GM21381 (cell line): ENCODE data around the gene TMCC1.
"Not testable (repeated sequence)": the region's sequence is repeated elsewhere in the genome, so short reads cannot be mapped to it uniquely, and the experiment has no call there.

Source experiments
- ATAC-seq: cut with Tn5 transposase; IDR thresholded peaks from one replicate; pipeline ENCODE4 v1.9.1; 2021; ENCODE audit warnings: mild to moderate bottlenecking, moderate library complexity; ENCODE audit not compliant: unreplicated experiment

The TMCC1 gene

GRCh38 chr3:129734449-129734848 is 159.1 kb downstream of the TMCC1 start:
- ATAC-seq: no peak

GRCh38 chr3:129732200-129732876 is 161.2 kb downstream of the TMCC1 start:
- ATAC-seq: no peak

GRCh38 chr3:129727707-129728106 is 165.8 kb downstream of the TMCC1 start:
- no peak for ATAC-seq

GRCh38 chr3:129723558-129724324 is 169.8 kb downstream of the TMCC1 start:
- no peak for ATAC-seq

DNA sequence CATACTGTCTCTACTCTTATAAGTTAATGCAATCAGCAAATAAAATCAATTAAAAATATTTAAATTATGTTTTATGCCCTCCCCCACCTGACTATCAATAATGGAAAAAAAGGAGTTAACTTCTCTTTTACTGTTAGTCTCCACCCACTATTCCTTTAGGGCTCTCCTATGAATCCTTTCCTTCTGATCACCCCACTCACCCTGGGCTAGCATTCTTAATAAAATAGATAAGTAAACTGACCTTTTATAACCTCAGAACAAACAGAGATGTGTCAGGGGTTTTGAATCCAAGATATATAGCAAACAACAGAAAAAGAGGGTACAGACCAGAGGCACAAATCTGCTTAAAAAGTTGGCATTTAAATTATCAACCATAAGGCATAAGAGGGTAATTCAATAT is 171.0 kb downstream of the TMCC1 start:
- ATAC-seq: no peak

- ATAC-seq: no peak
These were observed 175.3 kb downstream of the TMCC1 start for GRCh38 chr3:129718201-129718600.

DNA sequence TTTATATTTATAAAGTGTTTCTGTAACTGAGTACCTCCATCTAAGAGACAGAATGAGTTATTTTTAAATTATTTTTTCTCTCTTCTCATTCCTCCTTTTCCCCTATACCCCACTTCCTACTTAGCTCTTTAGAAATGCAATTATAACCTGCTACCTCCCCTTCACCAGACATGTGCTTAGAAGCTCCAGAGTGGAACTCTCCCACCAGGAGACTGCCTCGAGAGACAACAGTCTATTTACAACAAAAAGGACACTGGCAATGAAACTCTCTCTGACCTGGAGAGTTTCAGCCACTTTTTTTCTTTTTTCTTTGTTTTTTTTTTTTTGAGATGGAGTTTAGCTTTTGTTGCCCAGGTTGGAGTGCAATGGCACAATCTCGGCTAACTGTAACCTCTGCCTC is 177.7 kb downstream of the TMCC1 start:
- no peak for ATAC-seq

GRCh38 chr3:129708328-129708861 is 185.1 kb downstream of the TMCC1 start:
- ATAC-seq: no peak

- no peak for ATAC-seq
These were observed 188.2 kb downstream of the TMCC1 start for GRCh38 chr3:129705274-129705673.

- no peak for ATAC-seq
These were observed 189.6 kb downstream of the TMCC1 start for GRCh38 chr3:129703913-129704312.

GRCh38 chr3:129702934-129703712 is 190.4 kb downstream of the TMCC1 start:
- no peak for ATAC-seq

DNA sequence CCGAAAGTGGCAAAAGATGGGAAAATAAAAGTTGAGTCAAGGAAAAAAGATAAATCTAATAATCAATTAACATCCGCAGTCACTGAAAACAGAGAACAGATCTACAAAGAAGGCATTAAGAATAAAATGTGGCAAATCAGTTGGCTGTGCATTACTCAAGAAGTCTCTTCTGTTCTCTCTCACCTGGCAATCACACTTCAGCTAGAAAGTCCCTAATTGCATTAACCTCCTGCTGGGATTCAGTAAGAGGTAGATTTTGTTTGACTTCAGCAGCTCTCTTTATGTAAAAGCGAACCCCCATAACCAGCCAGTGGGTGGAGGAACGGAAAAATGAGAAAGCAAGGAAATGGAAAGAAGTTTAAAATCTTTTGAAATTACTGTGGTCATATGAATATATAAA is 192.3 kb downstream of the TMCC1 start:
- no peak for ATAC-seq

- no peak for ATAC-seq
These were observed 193.9 kb downstream of the TMCC1 start for GRCh38 chr3:129699612-129700011.

GRCh38 chr3:129699199-129699598 is 194.3 kb downstream of the TMCC1 start:
- no peak for ATAC-seq

DNA sequence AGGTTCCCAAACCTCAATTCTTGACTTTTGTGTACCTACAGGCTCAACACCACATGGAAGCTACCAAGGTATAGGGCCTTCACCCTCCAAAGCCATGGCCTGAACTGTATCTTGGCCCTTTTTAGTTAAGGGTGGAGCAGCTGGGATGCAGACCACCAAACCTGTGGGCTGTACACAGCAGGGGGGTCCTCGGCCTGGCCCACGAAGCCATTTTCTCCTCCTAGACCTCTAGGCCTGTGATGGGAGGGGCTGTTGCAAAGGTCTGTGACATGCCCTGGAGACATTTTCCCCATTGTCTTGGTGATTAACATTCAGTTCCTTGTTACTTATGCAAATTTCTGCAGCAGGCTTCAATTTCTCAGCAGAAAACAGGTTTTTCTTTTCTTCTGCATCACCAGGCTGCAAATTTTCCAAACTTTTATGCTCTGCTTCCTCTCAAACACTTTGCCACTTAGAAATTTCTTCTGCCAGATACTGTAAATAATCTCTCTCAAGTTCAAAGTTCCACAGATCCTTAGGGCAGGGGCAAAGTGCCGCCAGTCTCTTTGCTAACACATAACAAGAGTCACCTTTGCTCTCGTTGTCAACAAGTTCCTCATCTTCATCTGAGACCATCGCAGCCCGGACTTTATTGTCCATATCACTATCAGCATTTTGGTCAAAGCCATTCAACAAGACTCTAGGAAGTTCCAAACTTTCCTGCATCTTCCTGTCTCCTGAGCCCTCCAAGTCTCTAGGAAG is 196.1 kb downstream of the TMCC1 start:
- no peak for ATAC-seq

DNA sequence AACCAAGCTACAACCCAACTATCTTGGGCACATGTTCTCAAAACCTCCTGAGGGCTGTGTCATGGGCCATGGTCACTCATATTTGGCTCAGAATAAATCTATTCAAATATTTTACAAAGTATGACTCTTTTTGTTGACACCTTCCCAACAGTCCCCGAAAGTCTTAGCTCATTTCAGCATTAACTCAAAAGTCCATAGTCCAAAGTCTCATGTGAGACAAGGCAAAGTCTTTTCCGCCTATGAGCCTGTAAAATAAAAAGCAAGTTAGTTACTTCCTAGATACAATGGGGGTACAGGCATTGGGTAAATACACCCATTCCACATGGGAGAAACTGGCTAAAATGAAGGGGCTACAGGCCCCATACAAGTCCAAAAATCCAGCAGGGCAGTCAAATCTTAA is 197.1 kb downstream of the TMCC1 start:
- not testable (repeated sequence) for ATAC-seq

- no peak for ATAC-seq
These were observed 198.3 kb downstream of the TMCC1 start for GRCh38 chr3:129695230-129695629.

- no peak for ATAC-seq
These were observed 199.3 kb downstream of the TMCC1 start for GRCh38 chr3:129694228-129694627.

DNA sequence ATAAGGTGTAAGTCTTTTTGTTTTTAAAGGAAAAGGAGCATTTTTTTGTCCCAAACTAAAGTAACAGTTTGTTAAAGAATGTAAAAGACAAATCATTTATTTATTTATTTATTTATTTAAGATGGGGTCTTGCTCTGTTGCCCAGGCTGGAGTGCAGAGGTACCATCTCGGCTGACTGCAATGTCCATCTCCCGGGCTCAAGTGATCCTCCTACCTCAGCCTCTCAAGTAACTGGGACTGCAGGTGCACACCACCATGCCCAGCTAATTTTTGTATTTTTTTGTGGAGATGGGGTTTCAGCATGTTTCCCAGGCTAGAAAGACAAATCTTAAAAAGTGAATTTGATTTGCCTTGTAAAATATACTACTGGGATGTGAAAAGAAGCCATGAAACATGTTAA is 200.8 kb downstream of the TMCC1 start:
- no peak for ATAC-seq

DNA sequence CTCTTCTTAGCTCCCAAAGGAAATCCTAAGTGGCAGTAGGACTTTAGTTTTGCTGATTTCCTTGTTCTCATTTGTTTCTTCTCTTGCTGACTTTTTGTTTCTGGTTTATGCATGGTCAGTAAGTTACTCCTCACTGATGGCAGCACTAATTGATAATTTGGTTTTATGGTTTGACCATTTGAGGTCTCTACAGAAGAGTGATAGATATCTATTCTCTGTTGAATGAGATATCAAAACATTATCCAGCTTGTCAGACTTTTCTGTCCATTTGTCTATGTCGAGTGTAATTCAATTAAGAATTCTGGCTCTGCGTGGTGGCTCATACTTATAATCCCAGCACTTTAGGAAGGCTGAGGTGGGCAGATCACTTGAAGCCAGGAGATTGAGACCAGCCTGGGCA is 202.5 kb downstream of the TMCC1 start:
- ATAC-seq: no peak

DNA sequence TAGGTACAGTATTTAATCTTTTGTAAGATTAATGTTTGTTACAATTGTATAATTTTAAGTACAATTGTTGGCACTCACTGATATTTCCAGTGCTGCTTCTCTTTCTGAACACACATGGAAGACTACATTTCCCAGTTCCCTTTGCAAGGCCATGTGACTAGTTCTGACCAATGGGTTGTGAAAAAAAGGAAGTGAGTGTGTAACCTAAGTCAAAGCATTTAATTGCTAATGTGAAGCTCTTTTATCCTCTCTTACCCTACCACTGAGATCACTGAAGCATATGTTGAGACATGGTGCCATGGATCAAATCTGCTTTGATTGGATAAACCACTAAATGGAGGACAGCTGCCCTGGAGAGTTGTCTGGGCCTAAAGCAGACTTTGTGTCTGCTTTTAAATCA is 203.1 kb downstream of the TMCC1 start:
- ATAC-seq: peak; percentile 85
